WERI-Rb-1 (cell line): ENCODE measurements around the gene AFAP1.

ENCODE experiments used
- DNase-seq: peaks from one replicate; pipeline ENCODE4 v3.0.0-alpha.2; 2020
- H3K27ac ChIP-seq: fragments of 250-450 bp; sonication (Bioruptor Pico); 2 replicates; pipeline ENCODE4 v1.5.1; 2020; ENCODE audit warnings: mild to moderate bottlenecking, moderate library complexity
- H3K27me3 ChIP-seq: fragments of 250-450 bp; sonication (Bioruptor Pico); 2 replicates; pipeline ENCODE4 v1.5.1; 2021; ENCODE audit warnings: mild to moderate bottlenecking, low read depth, moderate library complexity; ENCODE audit not compliant: insufficient read depth, severe bottlenecking
- H3K36me3 ChIP-seq: fragments of 250-450 bp; sonication (Bioruptor Pico); 2 replicates; pipeline ENCODE4 v1.5.1; 2020; ENCODE audit warnings: mild to moderate bottlenecking, moderate library complexity
- H3K4me3 ChIP-seq: 2 replicates; pipeline ENCODE4 v1.5.1; 2011; ENCODE audit warnings: low read depth, mild to moderate bottlenecking, control low read depth, low read length
- H3K9me3 ChIP-seq: fragments of 250-450 bp; sonication (Bioruptor Pico); 2 replicates; pipeline ENCODE4 v1.5.1; 2021; ENCODE audit warnings: mild to moderate bottlenecking, moderate library complexity; ENCODE audit not compliant: severe bottlenecking
- TF ChIP-seq, protein P1 (sequence below): IDR thresholded peaks from 2 replicates; pipeline ENCODE4 v1.5.1; 2011; ENCODE audit warnings: low read depth, mild to moderate bottlenecking, control low read depth, inconsistent platforms, low read length

The AFAP1 gene

DNA sequence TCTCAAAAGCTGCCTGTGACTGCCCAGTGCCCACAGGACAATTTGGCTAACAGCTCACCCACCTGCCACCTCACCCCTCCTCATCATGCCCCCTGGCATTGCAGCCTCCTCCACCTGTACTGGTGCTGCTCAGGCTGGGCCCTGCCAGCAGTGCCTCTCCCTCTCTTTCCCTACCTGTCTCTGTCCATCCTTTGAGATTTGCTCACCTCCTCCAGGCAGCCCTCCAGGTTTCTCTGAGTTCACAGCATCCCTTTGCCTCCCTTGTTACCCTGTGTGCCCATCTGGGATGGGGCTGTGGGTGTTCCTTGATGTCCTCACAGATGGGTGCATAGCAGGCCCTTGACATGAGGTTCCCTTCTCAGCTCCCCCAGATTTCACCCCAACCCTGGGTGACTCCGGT is 224.9 kb downstream of the AFAP1 start:
- H3K36me3 ChIP-seq: peaks cover 27% of the 10 kb centered on the region
- no peaks in the 10 kb centered on the region for H3K9me3 ChIP-seq
- H3K27me3 ChIP-seq: no peaks in the 10 kb centered on the region
- TF ChIP-seq, protein P1, sequence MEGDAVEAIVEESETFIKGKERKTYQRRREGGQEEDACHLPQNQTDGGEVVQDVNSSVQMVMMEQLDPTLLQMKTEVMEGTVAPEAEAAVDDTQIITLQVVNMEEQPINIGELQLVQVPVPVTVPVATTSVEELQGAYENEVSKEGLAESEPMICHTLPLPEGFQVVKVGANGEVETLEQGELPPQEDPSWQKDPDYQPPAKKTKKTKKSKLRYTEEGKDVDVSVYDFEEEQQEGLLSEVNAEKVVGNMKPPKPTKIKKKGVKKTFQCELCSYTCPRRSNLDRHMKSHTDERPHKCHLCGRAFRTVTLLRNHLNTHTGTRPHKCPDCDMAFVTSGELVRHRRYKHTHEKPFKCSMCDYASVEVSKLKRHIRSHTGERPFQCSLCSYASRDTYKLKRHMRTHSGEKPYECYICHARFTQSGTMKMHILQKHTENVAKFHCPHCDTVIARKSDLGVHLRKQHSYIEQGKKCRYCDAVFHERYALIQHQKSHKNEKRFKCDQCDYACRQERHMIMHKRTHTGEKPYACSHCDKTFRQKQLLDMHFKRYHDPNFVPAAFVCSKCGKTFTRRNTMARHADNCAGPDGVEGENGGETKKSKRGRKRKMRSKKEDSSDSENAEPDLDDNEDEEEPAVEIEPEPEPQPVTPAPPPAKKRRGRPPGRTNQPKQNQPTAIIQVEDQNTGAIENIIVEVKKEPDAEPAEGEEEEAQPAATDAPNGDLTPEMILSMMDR: no peak
- DNase-seq: no peak
- no peak overlapping the region for H3K4me3 ChIP-seq
- H3K27ac ChIP-seq: no peak overlapping the region

DNA sequence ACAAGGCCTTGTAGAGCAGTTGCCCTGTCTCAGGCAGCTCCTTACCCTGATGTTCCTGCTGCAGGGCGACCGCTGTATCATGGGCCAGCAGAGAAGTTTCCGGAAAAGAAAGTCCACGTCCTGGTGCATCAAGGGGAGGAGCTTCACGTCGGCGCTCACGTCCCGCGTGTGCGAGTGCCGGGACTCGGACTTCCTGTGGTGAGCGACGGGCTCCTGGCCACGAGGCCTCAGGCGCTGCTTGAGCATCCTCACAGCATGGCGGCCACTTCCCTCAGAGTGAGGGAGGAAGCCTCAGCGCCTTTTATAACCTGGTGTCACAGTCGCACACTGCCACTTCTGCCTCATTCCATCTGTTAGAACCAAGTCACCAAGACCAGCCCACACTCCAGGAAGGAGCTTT is 225.5 kb downstream of the AFAP1 start:
- no peaks in the 10 kb centered on the region for H3K27me3 ChIP-seq

DNA sequence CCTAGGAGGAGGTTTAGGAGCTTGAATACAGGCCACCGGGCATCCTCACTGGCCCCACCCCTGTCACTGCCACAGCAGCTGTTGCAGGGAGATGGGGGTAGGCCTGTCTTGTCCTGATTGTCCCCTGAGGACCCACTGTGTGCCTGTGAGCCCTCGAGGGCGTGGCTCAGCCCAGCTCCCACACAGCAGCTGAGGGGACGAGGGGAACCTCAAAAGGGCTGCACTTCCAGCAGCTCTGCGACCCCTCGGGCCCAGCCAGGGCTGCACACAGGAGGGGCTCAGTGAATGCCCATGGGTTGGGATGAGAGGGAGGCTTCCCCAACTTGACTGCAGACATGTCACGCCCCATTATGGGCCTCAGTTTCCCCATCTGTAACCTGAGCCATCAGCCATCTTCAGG is 225.9 kb downstream of the AFAP1 start:
- DNase-seq: no peak
- Histone ChIP-seq H3K27ac (no peak overlapping the region), H3K36me3 (peaks cover 27% of the 10 kb centered on the region), H3K9me3 (no peaks in the 10 kb centered on the region), H3K27me3 (no peaks in the 10 kb centered on the region), H3K4me3 (no peak overlapping the region)
- TF ChIP-seq, protein P1: no peak

More for the DNA sequence above, 225.5 kb downstream of the AFAP1 start:
- Histone ChIP-seq H3K27ac (no peak overlapping the region), H3K4me3 (no peak overlapping the region), H3K9me3 (no peaks in the 10 kb centered on the region), H3K36me3 (peaks cover 27% of the 10 kb centered on the region)
- no peak for DNase-seq
- TF ChIP-seq, protein P1: no peak

DNA sequence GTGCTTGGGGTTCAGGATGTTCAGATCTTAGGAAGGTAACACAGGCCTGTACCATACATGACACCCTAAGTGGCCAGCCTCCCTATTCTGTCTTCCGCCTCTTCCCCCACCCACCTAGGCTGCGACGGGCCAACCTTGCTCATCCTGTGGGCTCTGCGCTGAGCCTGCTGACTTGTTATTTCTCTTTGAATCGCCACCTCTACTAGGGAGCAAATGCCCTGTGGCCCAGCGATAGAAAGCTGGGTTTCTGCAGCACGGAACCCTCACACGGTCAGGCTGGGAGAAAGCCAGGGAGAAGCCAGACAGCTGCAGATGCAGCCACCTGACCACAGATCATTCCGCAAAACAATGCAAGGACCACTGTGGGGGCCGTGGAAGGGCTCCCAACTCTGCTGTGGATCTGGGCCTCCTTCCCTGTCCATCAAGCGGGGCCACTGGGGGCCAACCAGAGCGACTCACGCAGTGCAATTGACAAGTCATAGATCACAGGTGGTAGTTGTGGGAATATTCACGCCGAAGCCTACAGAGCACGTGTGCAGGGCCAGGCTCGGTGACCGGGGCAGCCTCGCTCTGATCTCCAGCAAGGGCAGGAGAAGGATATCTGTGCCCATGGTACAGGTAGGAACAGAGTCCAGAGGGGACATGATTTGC is 227.5 kb downstream of the AFAP1 start:
- TF ChIP-seq, protein P1: no peak
- Histone ChIP-seq H3K27ac (no peak overlapping the region), H3K4me3 (no peak overlapping the region), H3K36me3 (peaks cover 23% of the 10 kb centered on the region), H3K27me3 (no peaks in the 10 kb centered on the region), H3K9me3 (no peaks in the 10 kb centered on the region)
- DNase-seq: no peak

DNA sequence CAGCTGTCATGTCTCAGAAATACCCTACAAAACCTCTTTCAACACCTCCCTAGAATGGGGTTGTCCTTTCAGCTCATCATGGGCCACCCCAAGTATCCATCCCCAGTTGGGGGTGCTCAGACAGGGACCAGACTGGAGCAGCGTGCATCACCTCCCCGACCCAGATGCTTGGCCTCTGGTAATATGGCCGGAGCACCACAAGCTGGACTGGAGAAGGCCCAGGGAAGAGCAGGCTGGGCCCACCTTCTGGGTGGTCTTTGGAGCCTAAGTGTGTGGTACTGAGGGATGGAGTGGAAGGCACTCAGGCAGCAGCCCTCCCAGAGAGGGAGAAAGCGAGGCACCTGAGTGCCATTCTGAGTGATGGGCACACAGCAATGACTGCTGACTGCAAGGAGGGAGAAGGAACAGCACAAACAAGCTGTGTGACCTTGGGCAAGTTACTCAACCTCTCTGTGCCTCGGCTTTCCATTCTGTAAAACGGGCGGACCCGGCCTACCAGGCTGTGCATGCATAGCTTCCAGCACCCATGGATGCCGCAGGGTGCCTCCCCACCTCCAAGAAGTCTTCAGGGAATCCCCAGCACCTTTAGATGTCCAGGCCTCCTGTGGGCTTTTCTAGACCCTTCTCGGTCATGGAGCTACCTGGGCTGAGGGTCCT is 228.2 kb downstream of the AFAP1 start:
- Histone ChIP-seq H3K4me3 (no peak overlapping the region), H3K36me3 (peaks cover 19% of the 10 kb centered on the region)

More for the DNA sequence above, 228.2 kb downstream of the AFAP1 start:
- TF ChIP-seq, protein P1: no peak
- Histone ChIP-seq H3K27me3 (no peaks in the 10 kb centered on the region), H3K9me3 (no peaks in the 10 kb centered on the region), H3K27ac (no peak overlapping the region)
- DNase-seq: no peak
